IMR-90 (cell line): Measurements from ENCODE around the gene BTNL3. TPM values are rescaled to one million over a fixed set of nuclear protein-coding genes. Genes with fewer than 3 reads are reported as not detected.

Experiments
- ATAC-seq: fragments of 200-7000 bp; cut with Tn5 transposase; 2 replicates; pipeline ENCODE4 v1.9.1; 2020; ENCODE audit warnings: low read depth, mild to moderate bottlenecking, moderate library complexity
- BruUV-seq: library from RNA; stranded (reverse); fragments of 400-500 nt; replicated peaks from 2 replicates; lab custom pipeline; 2021; lab: Mats Ljungman, UMichigan
- CTCF ChIA-PET: fragments of 300-600 bp; formaldehyde crosslinking; extraction: SDS; loops from one replicate; lab custom pipeline; 2021; ENCODE audit warnings: antibody characterized with exemption; lab: Yijun Ruan, JAX
- POLR2A ChIA-PET: fragments of 300-600 bp; sonication (Branson Sonifier 250); formaldehyde crosslinking; loops from one replicate; lab custom pipeline; 2022; ENCODE audit warnings: antibody characterized with exemption; ENCODE audit not compliant: unreplicated experiment; lab: Charles Lee
- DNase-seq: peaks from one replicate; pipeline ENCODE4 v3.0.0; 2013
- H2AFZ ChIP-seq: replicated peaks from 2 replicates; pipeline ENCODE3; 2013; ENCODE audit warnings: low read length, mild to moderate bottlenecking; ENCODE audit not compliant: poor library complexity
- H2AK5ac ChIP-seq: 2 replicates; pipeline ENCODE4 v1.6.1; 2013; ENCODE audit warnings: low read depth, low read length, inconsistent platforms
- H2AK9ac ChIP-seq: replicated peaks from 2 replicates; pipeline ENCODE3; 2013; ENCODE audit warnings: mild to moderate bottlenecking, low read depth, low read length, moderate library complexity; ENCODE audit not compliant: poor library complexity
- H2BK120ac ChIP-seq: 2 replicates; pipeline ENCODE4 v1.6.1; 2013; ENCODE audit warnings: low read depth, low read length, inconsistent platforms
- H2BK15ac ChIP-seq: 3 replicates; pipeline ENCODE4 v1.6.1; 2013; ENCODE audit warnings: low read depth, low read length, inconsistent platforms
- H2BK20ac ChIP-seq: 2 replicates; pipeline ENCODE4 v1.6.1; 2013; ENCODE audit warnings: low read depth, mild to moderate bottlenecking, inconsistent platforms, low read length, moderate library complexity
- H2BK5ac ChIP-seq: 2 replicates; pipeline ENCODE4 v1.6.1; 2013; ENCODE audit warnings: mild to moderate bottlenecking, low read depth, low read length, inconsistent platforms; ENCODE audit not compliant: poor library complexity, severe bottlenecking
- H3K14ac ChIP-seq: replicated peaks from 2 replicates; pipeline ENCODE4 v1.6.1; 2013; ENCODE audit warnings: low read depth, low read length, inconsistent platforms
- H3K18ac ChIP-seq: 2 replicates; pipeline ENCODE4 v1.6.1; 2013; ENCODE audit warnings: low read depth, low read length, control low read depth
- H3K23ac ChIP-seq: 2 replicates; pipeline ENCODE4 v1.6.1; 2013; ENCODE audit warnings: low read depth, low read length, inconsistent platforms
- H3K27ac ChIP-seq: 2 replicates; pipeline ENCODE4 v1.5.1; 2013; ENCODE audit warnings: mild to moderate bottlenecking, control low read depth, low read length; ENCODE audit not compliant: insufficient read depth
- H3K27me3 ChIP-seq: 2 replicates; pipeline ENCODE4 v1.6.1; 2013; ENCODE audit warnings: low read length; ENCODE audit not compliant: control insufficient read depth, insufficient read depth
- H3K36me3 ChIP-seq: 2 replicates; pipeline ENCODE4 v1.6.1; 2013; ENCODE audit warnings: low read length, mixed read lengths; ENCODE audit not compliant: control insufficient read depth, insufficient read depth
- H3K4ac ChIP-seq: 2 replicates; pipeline ENCODE4 v1.6.1; 2013; ENCODE audit warnings: low read depth, low read length, inconsistent platforms
- H3K4me1 ChIP-seq: 2 replicates; pipeline ENCODE4 v1.6.1; 2013; ENCODE audit warnings: low read length, mixed read lengths; ENCODE audit not compliant: control insufficient read depth, insufficient read depth
- H3K4me2 ChIP-seq: 2 replicates; pipeline ENCODE4 v1.6.1; 2013; ENCODE audit warnings: low read depth, mild to moderate bottlenecking, control low read depth, low read length, moderate library complexity
- H3K4me3 ChIP-seq: 2 replicates; pipeline ENCODE4 v1.5.1; 2013; ENCODE audit warnings: low read depth, mild to moderate bottlenecking, control low read depth, low read length, moderate library complexity; ENCODE audit not compliant: insufficient read depth
- H3K56ac ChIP-seq: 2 replicates; pipeline ENCODE4 v1.6.1; 2013; ENCODE audit warnings: low read length, inconsistent platforms; ENCODE audit not compliant: insufficient read depth; ENCODE audit errors: extremely low read depth
- H3K79me1 ChIP-seq, 2 experiments: 2 replicates each; pipeline ENCODE4 v1.6.1; 2013; ENCODE audit warnings: low read length in 2 of 2, inconsistent platforms in 1 of 2, low read depth in 1 of 2
- H3K9ac ChIP-seq: 2 replicates; pipeline ENCODE4 v1.6.1; 2013; ENCODE audit warnings: low read depth, low read length, control low read depth
- H3K9me1 ChIP-seq: 2 replicates; pipeline ENCODE4 v1.6.1; 2013; ENCODE audit warnings: low read length, inconsistent platforms; ENCODE audit not compliant: insufficient read depth
- H3K9me3 ChIP-seq: 2 replicates; pipeline ENCODE4 v1.6.1; 2013; ENCODE audit warnings: low read length; ENCODE audit not compliant: control insufficient read depth, insufficient read depth
- H4K20me1 ChIP-seq: 2 replicates; pipeline ENCODE4 v1.6.1; 2013; ENCODE audit warnings: low read length, inconsistent platforms; ENCODE audit not compliant: insufficient read depth
- H4K5ac ChIP-seq: 2 replicates; pipeline ENCODE4 v1.6.1; 2013; ENCODE audit warnings: mild to moderate bottlenecking, low read depth, low read length, control low read depth
- H4K8ac ChIP-seq, 2 experiments: 2 replicates each; pipeline ENCODE4 v1.6.1; 2013; ENCODE audit warnings: low read depth in 2 of 2, low read length in 2 of 2, control low read depth in 1 of 2, inconsistent platforms in 1 of 2
- H4K91ac ChIP-seq: 2 replicates; pipeline ENCODE4 v1.6.1; 2013; ENCODE audit warnings: low read depth, low read length, inconsistent platforms; ENCODE audit not compliant: insufficient read depth
- CHD1 ChIP-seq: IDR thresholded peaks from 2 replicates; pipeline ENCODE4 v1.6.1; 2012; ENCODE audit warnings: low read depth, low read length, improper control_type of control experiment
- FOS ChIP-seq: fragments of 150-350 bp; IDR thresholded peaks from 2 replicates; pipeline ENCODE4 v1.6.1; 2016; ENCODE audit warnings: low read depth, low read length
- MAFK ChIP-seq: IDR thresholded peaks from 2 replicates; pipeline ENCODE4 v1.6.1; 2012; ENCODE audit warnings: low read depth, low read length, improper control_type of control experiment
- MXI1 ChIP-seq: IDR thresholded peaks from 2 replicates; pipeline ENCODE4 v1.6.1; 2012; ENCODE audit warnings: low read depth, mild to moderate bottlenecking, low read length, moderate library complexity, borderline replicate concordance
- POLR2A ChIP-seq: IDR thresholded peaks from 2 replicates; pipeline ENCODE4 v1.6.1; 2012; ENCODE audit warnings: mild to moderate bottlenecking, low read depth, low read length
- RAD21 ChIP-seq: IDR thresholded peaks from 2 replicates; pipeline ENCODE4 v1.6.1; 2012; ENCODE audit warnings: low read length, improper control_type of control experiment
- RFX5 ChIP-seq: IDR thresholded peaks from 2 replicates; pipeline ENCODE4 v1.8.0; 2012; ENCODE audit warnings: low read depth, mild to moderate bottlenecking, low read length, moderate library complexity
- SMC3 ChIP-seq: fragments of 150-350 bp; IDR thresholded peaks from 2 replicates; pipeline ENCODE4 v1.6.1; 2016; ENCODE audit warnings: low read depth, mild to moderate bottlenecking, antibody characterized with exemption, low read length, moderate library complexity
- WGBS, 2 experiments: methylation state at CpG; one replicate each; pipeline versions ENCODE4 v1.1.5 to v1.1.7; 2013; ENCODE audit warnings: missing lambda C conversion rate in 2 of 2; ENCODE audit not compliant: insufficient read length in 1 of 2; ENCODE audit errors: extremely low coverage in 2 of 2; 5-methylcytosine and 5-hydroxymethylcytosine counted together
- dilution Hi-C: fragments of 300-500 bp; cut with HindIII; formaldehyde crosslinking; loops from one replicate; pipeline ENCODE4 v1.14.3; 2018; ENCODE audit warnings: low sequenced_read_pairs; ENCODE audit not compliant: unreplicated experiment
- in situ Hi-C: fragments of 300-500 bp; cut with MboI; formaldehyde crosslinking; loops from 3 replicates; pipeline ENCODE4 v1.14.3; 2019; ENCODE audit warnings: low sequenced_read_pairs, inconsistent platforms, mixed read lengths
- intact Hi-C: fragments of 100-400 bp; cut with micrococcal nuclease; formaldehyde crosslinking; loops from 2 replicates; pipeline ENCODE4 v1.10.0; 2022
- polyA plus RNA-seq, 3 experiments: library from polyadenylated mRNA; depleted of rRNA; stranded (reverse); fragments of >200 nt; gene quantifications; 2 replicates each; pipeline ENCODE4 v1.2.3, GENCODE V29; 2012; ENCODE audit warnings: low replicate concordance in 1 of 3
- total RNA-seq: library from RNA; depleted of rRNA; stranded (reverse); fragments of >200 nt; gene quantifications from 2 replicates; pipeline ENCODE4 v1.2.3, GENCODE V29; 2012

The BTNL3 gene
- total and polyA plus RNA-seq, 2 of the 4 experiments (the other 2 are of a cell fraction): not detected

GRCh38 chr5:181040631-181040945, 51.9 kb downstream of the BTNL3 start:
- H2BK5ac ChIP-seq: no peak overlapping the region
- no peak overlapping the region for H3K4ac ChIP-seq
- no peak overlapping the region for H3K56ac ChIP-seq
- POLR2A ChIA-PET: no interaction called here
- H3K36me3 ChIP-seq: no peaks in the 10 kb centered on the region
- H2AK5ac ChIP-seq: no peak overlapping the region
- H2AK9ac ChIP-seq: no peak overlapping the region
- H2BK15ac ChIP-seq: no peak overlapping the region
- no TSS peak for BruUV-seq
- intact Hi-C loops (no loop called here), in situ Hi-C loops (no loop called here), dilution Hi-C loops (no loop called here)
- ATAC-seq (no peak), DNase-seq (no peak)
- H3K27ac ChIP-seq: no peak overlapping the region
- peaks cover 12% of the 10 kb centered on the region; the same call in 1 of the 2 replicates for H3K9me3 ChIP-seq
- H3K4me3 ChIP-seq: no peak overlapping the region
- 60% methylated on average over 1 of the region's 8 CpGs; no CpG with 5 or more reads in 1 of the 2 experiments for WGBS, 2 experiments
- no peaks in the 10 kb centered on the region for H4K20me1 ChIP-seq
- H4K5ac ChIP-seq: no peak overlapping the region
- H3K23ac ChIP-seq: no peak overlapping the region
- H3K18ac ChIP-seq: no peak overlapping the region
- H4K91ac ChIP-seq: no peak overlapping the region
- no peak overlapping the region for H3K14ac ChIP-seq
- TF ChIP-seq MAFK (no peak), RFX5 (no peak), POLR2A (no peak), RAD21 (no peak), CHD1 (no peak), FOS (no peak), MXI1 (no peak), SMC3 (no peak)
- H3K4me1 ChIP-seq: no peaks in the 10 kb centered on the region
- no peaks in the 10 kb centered on the region for H3K27me3 ChIP-seq
- H3K4me2 ChIP-seq: no peak overlapping the region
- H3K9me1 ChIP-seq: no peaks in the 10 kb centered on the region
- H4K8ac ChIP-seq: no peak overlapping the region
- no peak overlapping the region for H2BK120ac ChIP-seq
- H2BK20ac ChIP-seq: no peak overlapping the region
- CTCF ChIA-PET: no interaction called here
- H3K9ac ChIP-seq: no peak overlapping the region
- H2AFZ ChIP-seq: no peak overlapping the region
- no peaks in the 10 kb centered on the region for H3K79me1 ChIP-seq
